Brain pericyte (primary cell): ENCODE data around the gene LRRC8A.

Experiments
- DNase-seq: peaks from one replicate; pipeline ENCODE4 v3.0.0-alpha.2; 2012; ENCODE audit warnings: low read depth, low spot score

Gene LRRC8A

GRCh38 chr9:128901379-128901778, 19.4 kb downstream of the LRRC8A start:
- DNase-seq, result no peak

- DNase-seq, result no peak
Measured at GRCh38 chr9:128901822-128902221, 19.9 kb downstream of the LRRC8A start.

- no peak for DNase-seq
Measured at GRCh38 chr9:128902351-128903078, 20.6 kb downstream of the LRRC8A start.

GRCh38 chr9:128903079-128903461, 21.1 kb downstream of the LRRC8A start:
- DNase-seq, result no peak

GRCh38 chr9:128903871-128904620, 22.1 kb downstream of the LRRC8A start:
- DNase-seq, result no peak

DNA sequence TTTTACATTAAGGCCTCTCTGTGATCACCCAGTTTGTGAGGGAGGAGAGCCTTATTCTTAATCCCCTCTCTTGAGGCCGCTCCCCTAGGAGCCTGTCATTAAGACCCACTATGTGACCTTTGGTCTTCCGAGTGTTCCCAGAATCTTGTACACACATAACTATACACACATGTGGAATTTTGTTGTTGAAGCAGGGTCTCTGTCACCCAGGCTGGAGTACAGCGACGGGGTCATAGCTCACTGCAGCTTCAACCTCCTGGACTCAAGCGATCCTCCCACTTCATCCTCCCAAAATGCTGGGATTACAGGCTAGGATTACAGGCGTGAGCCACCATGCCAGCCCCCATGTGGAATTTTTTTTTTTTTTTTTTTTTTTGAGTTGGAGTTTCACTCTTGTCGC, 24.0 kb downstream of the LRRC8A start:
- no peak for DNase-seq

- DNase-seq, result no peak
Measured at GRCh38 chr9:128906741-128907140, 24.8 kb downstream of the LRRC8A start.

GRCh38 chr9:128908372-128908771, 26.4 kb downstream of the LRRC8A start:
- DNase-seq, result no peak

GRCh38 chr9:128909859-128910258, 27.9 kb downstream of the LRRC8A start:
- DNase-seq, result no peak

- no peak for DNase-seq
Measured at GRCh38 chr9:128910906-128911305, 29.0 kb downstream of the LRRC8A start.

DNA sequence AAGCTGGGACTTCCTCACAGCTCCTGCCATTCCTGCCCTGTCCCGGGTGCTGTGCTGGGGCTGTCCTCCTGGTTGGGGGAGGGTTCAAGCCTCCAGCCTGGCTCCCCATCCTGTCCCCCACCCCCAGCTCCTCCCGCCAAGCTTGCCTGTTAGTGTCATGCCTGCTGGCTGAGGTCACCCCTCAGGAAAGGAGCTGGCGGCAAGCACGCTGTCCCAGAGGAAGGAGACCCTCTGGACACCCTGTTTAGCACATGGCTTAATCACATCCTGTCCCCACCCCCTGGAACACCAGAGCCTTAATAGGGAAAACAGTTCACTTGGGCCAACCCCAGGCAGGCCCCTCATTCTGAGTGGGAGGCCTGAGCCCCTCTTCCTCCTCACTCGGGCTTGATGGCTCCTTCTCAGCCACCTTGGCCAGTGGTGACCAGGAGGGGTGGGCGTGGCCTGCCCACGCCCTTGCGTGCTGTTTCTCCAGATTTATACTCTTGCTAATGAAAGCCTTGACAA, 29.6 kb downstream of the LRRC8A start:
- no peak for DNase-seq

DNA sequence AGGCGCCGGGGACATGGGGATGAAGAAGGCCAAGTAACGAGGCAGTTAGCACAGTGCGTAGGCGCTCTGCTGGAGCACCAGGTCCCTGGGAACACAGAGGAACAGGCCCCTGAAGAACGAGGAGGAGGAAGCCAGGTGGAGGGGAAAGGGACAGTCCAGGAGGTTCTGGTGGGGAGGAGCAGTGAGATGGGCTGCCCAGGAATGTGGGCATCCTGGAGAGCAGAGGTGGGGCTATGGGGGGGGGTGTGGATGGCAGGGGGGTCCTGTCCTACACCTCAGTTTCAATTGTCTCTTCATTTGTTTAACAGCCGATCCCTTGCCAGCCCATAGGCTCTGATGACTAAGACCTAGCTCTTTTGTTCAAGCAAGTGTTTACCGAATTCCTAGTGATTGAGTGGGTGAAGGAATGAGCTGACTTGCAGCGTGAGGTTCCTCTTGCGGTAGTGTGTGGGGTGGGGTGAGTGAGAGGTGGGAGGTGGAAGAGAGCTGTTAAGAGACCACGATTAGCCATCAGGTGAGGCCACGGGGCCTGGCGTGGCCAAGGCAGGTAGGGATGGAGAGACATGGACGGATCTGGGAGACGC, 30.4 kb downstream of the LRRC8A start:
- no peak for DNase-seq

GRCh38 chr9:128913048-128913900, 31.3 kb downstream of the LRRC8A start:
- no peak for DNase-seq

DNA sequence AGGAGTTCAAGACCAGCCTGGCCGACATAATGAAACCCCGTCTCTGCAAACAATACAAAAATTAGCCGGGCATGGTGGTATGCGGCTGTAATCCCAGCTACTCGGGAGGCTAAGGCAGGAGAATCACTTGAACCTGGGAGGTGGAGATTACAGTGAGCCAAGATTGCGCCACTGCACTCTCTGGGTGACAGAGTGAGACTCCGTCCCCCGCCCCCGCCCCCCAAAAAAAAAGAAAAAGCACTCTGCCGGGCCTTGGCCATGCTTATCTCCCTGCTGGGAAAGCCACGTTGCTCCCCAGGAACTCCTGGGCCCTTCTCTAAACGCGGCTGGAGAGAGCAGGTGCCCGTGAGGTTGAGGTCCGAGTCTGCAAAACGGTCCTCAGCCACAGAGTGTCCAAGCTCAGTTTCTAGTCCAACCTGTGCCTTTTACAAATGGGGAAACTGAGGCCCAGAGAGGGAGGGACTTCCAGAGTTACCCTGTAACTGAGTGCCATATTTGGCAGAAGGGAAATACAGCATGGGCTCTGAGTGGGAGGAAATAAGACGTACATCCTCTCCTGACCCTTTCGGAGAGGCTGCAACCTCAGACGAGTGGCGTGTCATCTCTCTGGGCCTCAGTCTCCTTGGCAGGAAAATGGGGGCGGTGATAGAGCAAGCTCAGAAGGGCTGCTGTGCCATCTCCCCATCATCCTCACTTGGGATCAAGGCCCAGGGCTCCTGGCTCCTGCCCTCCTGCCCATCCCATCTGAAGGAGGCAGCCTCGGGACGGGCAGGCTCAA, 32.3 kb downstream of the LRRC8A start:
- no peak for DNase-seq

GRCh38 chr9:128916204-128916603, 34.3 kb downstream of the LRRC8A start:
- no peak for DNase-seq

DNA sequence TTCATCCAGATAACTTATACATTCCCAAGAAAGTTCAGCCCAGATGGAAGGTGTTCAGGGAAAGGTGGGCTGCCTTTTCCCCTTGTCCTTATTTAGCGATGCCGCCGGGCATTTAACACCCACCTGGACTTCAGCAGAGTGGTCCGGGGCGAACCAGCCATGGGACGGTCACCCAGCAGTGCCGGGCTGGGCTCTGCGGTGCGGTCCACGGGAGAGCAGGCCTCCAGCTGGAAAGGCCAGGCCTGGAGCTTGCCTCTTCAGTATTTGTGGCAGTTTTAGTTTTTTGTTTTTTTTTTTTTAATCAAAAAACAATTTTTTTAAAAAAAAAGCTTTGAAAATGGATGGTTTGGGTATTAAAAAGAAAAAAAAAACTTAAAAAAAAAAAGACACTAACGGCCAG, 34.8 kb downstream of the LRRC8A start:
- no peak for DNase-seq

- DNase-seq, result no peak
Measured at GRCh38 chr9:128917151-128917849, 35.4 kb downstream of the LRRC8A start.

- no peak for DNase-seq
Measured at GRCh38 chr9:128918921-128919320, 37.0 kb downstream of the LRRC8A start.

DNA sequence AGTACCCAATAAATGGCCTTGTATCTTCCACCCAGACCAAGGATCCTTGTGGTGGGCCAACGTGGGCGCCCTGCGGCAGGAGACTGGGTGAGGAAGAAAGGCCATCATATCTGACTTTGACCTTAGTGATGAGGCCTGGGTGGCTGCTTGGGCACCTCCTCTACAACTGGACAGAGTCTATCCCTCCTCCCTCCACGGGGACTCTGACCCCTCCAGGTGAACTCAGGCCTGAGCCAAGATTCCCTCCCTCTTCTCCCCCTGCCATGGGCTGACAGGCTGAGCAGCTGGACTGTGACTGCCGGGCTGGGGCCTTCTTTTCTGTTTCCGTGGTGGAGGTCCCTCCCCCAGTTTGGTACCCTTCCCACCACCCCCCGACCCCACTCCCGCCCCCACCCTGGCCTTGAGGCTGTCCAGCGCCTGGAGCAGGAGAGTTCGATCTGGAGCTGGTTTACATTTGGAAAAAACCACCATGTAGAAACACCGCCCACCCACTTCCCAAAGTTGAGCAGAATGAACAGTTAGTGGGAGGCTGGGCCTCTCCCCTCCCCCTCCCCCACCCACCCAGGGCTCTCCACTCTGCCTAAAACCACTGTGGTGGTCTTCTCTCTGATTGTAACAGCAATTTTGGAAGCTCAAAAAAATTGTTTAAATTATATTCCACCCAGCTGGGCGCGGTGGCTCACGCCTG, 37.6 kb downstream of the LRRC8A start:
- no peak for DNase-seq
